Uterus (tissue), 2 donors: ENCODE measurements around the gene RPS26.

Experiments used
- POLR2A ChIP-seq, 2 donors: fragments of 450-650 bp; IDR thresholded peaks; one replicate each; pipeline ENCODE4 v1.6.1; 2016; ENCODE audit warnings: antibody characterized with exemption in 2 of 2, mild to moderate bottlenecking in 1 of 2, moderate library complexity in 1 of 2
- TF ChIP-seq, protein P1 (sequence below), 4 experiments: fragments of 200-600 bp in 2 of 4; fragments of 450-650 bp in 2 of 4; sonication (generic) in 2 of 4; IDR thresholded peaks; one replicate each; pipeline ENCODE4 v1.5.1; 2016 to 2019; ENCODE audit warnings: antibody characterized with exemption in 4 of 4, mild to moderate bottlenecking in 2 of 4, moderate library complexity in 1 of 4

DNA sequence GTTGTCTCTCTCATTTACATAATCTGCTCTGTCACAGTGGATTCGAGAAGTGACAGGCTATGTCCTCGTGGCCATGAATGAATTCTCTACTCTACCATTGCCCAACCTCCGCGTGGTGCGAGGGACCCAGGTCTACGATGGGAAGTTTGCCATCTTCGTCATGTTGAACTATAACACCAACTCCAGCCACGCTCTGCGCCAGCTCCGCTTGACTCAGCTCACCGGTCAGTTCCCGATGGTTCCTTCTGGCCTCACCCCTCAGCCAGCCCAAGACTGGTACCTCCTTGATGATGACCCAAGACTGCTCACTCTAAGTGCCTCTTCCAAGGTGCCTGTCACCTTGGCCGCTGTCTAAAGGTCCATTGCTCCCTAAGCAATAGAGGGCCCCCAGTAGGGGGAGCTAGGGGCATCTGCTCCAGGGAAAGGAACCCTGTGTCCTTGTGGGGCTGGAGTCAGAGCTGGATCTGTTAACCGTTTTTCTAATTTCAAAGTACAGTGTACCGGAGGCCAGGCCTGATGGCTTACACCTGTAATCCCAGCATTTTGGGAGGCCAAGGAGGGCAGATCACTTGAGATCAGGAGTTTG lies 43.3 kb downstream of the RPS26 start:
- TF ChIP-seq, protein P1, sequence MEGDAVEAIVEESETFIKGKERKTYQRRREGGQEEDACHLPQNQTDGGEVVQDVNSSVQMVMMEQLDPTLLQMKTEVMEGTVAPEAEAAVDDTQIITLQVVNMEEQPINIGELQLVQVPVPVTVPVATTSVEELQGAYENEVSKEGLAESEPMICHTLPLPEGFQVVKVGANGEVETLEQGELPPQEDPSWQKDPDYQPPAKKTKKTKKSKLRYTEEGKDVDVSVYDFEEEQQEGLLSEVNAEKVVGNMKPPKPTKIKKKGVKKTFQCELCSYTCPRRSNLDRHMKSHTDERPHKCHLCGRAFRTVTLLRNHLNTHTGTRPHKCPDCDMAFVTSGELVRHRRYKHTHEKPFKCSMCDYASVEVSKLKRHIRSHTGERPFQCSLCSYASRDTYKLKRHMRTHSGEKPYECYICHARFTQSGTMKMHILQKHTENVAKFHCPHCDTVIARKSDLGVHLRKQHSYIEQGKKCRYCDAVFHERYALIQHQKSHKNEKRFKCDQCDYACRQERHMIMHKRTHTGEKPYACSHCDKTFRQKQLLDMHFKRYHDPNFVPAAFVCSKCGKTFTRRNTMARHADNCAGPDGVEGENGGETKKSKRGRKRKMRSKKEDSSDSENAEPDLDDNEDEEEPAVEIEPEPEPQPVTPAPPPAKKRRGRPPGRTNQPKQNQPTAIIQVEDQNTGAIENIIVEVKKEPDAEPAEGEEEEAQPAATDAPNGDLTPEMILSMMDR (IDR thresholded peaks at IDR 0.05) = no peak
- no peak for TF ChIP-seq POLR2A (IDR thresholded peaks at IDR 0.05)
